Transverse colon (tissue), 4 donors: ENCODE data around the gene EXTL2. TPM values are rescaled to one million over a fixed set of nuclear protein-coding genes. Genes with fewer than 3 reads are reported as not detected.

Source experiments
- DNase-seq: peaks from one replicate; pipeline ENCODE4 v3.0.0-alpha.2; 2019
- H3K27ac ChIP-seq, 4 donors: fragments of 200-600 bp; sonication (generic); 2 replicates each; pipeline ENCODE4 v1.5.1; 2016 to 2018; ENCODE audit warnings: inconsistent platforms in 4 of 4
- H3K27me3 ChIP-seq: fragments of 200-600 bp; sonication (generic); 2 replicates; pipeline ENCODE4 v1.5.1; 2017; ENCODE audit warnings: inconsistent platforms
- H3K36me3 ChIP-seq, 4 donors: fragments of 200-600 bp; sonication (generic); 2 replicates each; pipeline ENCODE4 v1.5.1; 2017 to 2019; ENCODE audit warnings: inconsistent platforms in 4 of 4
- H3K4me1 ChIP-seq, 4 donors: fragments of 200-600 bp; sonication (generic); 2 replicates each; pipeline ENCODE4 v1.5.1; 2017 to 2020; ENCODE audit warnings: inconsistent platforms in 4 of 4
- H3K4me3 ChIP-seq, 4 donors: fragments of 200-600 bp; sonication (generic); 1 replicate in 1 of 4; 2 replicates in 3 of 4; pipeline versions ENCODE4 v1.5.1 to v1.6.1; 2017 to 2019; ENCODE audit warnings: inconsistent platforms in 4 of 4
- H3K9me3 ChIP-seq, 2 donors: fragments of 200-600 bp; sonication (generic); 2 replicates each; pipeline ENCODE4 v1.5.1; 2017 to 2019; ENCODE audit warnings: inconsistent platforms in 2 of 2
- CTCF ChIP-seq, 5 experiments: fragments of 200-600 bp in 3 of 5; fragments of 450-650 bp in 2 of 5; sonication (generic) in 3 of 5; IDR thresholded peaks; 1 replicate in 2 of 5; 2 replicates in 3 of 5; pipeline ENCODE4 v1.5.1; 2016 to 2017; ENCODE audit warnings: antibody characterized with exemption in 5 of 5, inconsistent platforms in 3 of 5, mild to moderate bottlenecking in 2 of 5, moderate library complexity in 1 of 5
- EP300 ChIP-seq: sonication (generic); formaldehyde crosslinking; IDR thresholded peaks from one replicate; pipeline ENCODE4 v1.6.1; 2017; ENCODE audit warnings: antibody characterized with exemption, low read depth
- POLR2A ChIP-seq: fragments of 450-650 bp; IDR thresholded peaks from one replicate; pipeline ENCODE4 v1.6.1; 2016; ENCODE audit warnings: antibody characterized with exemption, mild to moderate bottlenecking, moderate library complexity
- POLR2AphosphoS5 ChIP-seq, 3 donors: sonication (generic); formaldehyde crosslinking; IDR thresholded peaks; one replicate each; pipeline ENCODE4 v1.6.1; 2016; ENCODE audit warnings: antibody characterized with exemption in 3 of 3
- WGBS, 2 donors: methylation state at CpG; one replicate each; pipeline ENCODE4 v1.1.5; 2018; ENCODE audit warnings: low coverage in 1 of 2; 5-methylcytosine and 5-hydroxymethylcytosine counted together
- in situ Hi-C, 4 donors: fragments of 200-750 bp; cut with MboI; loops; one replicate each; pipeline versions ENCODE4 v1.15.0 to v1.15.1; 2017; ENCODE audit warnings: low sequenced_read_pairs in 3 of 4, low pct_ligation_motif_present in 1 of 4, low pct_unique_long_range_greater_than_20kb in 1 of 4
- intact Hi-C: fragments of 100-400 bp; cut with DNase I; formaldehyde crosslinking; loops from one replicate; pipeline ENCODE4 v1.15.1; 2023; ENCODE audit warnings: low total_unique reads
- total RNA-seq, 4 donors: library from RNA; depleted of rRNA; stranded (reverse); fragments of >200 nt; gene quantifications; one replicate each; pipeline ENCODE4 v1.1.0, GENCODE V29; 2016

EXTL2 gene
- total RNA-seq, 4 donors from 2014 or later = 0.37 to 11.1 (median 5.4) TPM

GRCh38 chr1:100868364-100868995 is 26.2 kb downstream of the EXTL2 start:
- no peak overlapping the region for H3K27ac ChIP-seq
- no peaks in the 10 kb centered on the region for H3K9me3 ChIP-seq
- no peak overlapping the region for H3K4me3 ChIP-seq
- 11 to 21% methylated on average over 6 to 7 of the region's 7 CpGs for WGBS, 2 donors
- H3K36me3 ChIP-seq = no peaks in the 10 kb centered on the region
- no peak for DNase-seq
- H3K4me1 ChIP-seq = no peaks in the 10 kb centered on the region
- intact Hi-C loops (loop anchor here (5.0 to 10.0 kb wide), 2 partner anchors 254 to 406 kb away; no protein-coding TSS in a partner anchor), in situ Hi-C loops (loop anchor here (10.0 to 25.0 kb wide), 6 partner anchors 254 to 1064 kb away; no protein-coding TSS in a partner anchor)
- H3K27me3 ChIP-seq = no peaks in the 10 kb centered on the region
- peak; percentile 49 to 62 (median 59) for TF ChIP-seq CTCF (IDR thresholded peaks at IDR 0.05)
- no peak for TF ChIP-seq POLR2A

- Histone ChIP-seq H3K27me3 (no peaks in the 10 kb centered on the region), H3K4me3 (no peak overlapping the region), H3K27ac (no peak overlapping the region), H3K36me3 (no peaks in the 10 kb centered on the region), H3K9me3 (no peaks in the 10 kb centered on the region), H3K4me1 (no peaks in the 10 kb centered on the region)
- TF ChIP-seq EP300 (no peak), POLR2A (no peak), CTCF (IDR thresholded peaks at IDR 0.05) (no peak), POLR2AphosphoS5 (IDR thresholded peaks at IDR 0.05) (no peak)
- in situ Hi-C loops (loop anchor here (10.0 to 25.0 kb wide), 6 partner anchors 252 to 1062 kb away; no protein-coding TSS in a partner anchor), intact Hi-C loops (loop anchor here (5.0 to 10.0 kb wide), 2 partner anchors 252 to 405 kb away; no protein-coding TSS in a partner anchor)
- 61 to 70% methylated on average over 2 of the region's 2 CpGs for WGBS, 2 donors
- DNase-seq = no peak
These were observed 27.8 kb downstream of the EXTL2 start for GRCh38 chr1:100866901-100867206.

GRCh38 chr1:100866041-100866900 is 28.4 kb downstream of the EXTL2 start:
- no peak for DNase-seq
- WGBS, 2 donors = 30 to 33% methylated on average over 5 of the region's 5 CpGs
- TF ChIP-seq POLR2A = no peak
- TF ChIP-seq CTCF (IDR thresholded peaks at IDR 0.05) = peak; percentile 34 to 52 (median 39)
- Histone ChIP-seq H3K9me3 (no peaks in the 10 kb centered on the region), H3K27me3 (no peaks in the 10 kb centered on the region), H3K4me3 (no peak overlapping the region), H3K27ac (no peak overlapping the region), H3K4me1 (no peaks in the 10 kb centered on the region), H3K36me3 (no peaks in the 10 kb centered on the region)
- in situ Hi-C loops = loop anchor here (10.0 to 25.0 kb wide), 6 partner anchors 251 to 1061 kb away; no protein-coding TSS in a partner anchor
- intact Hi-C loops = loop anchor here (5.0 to 10.0 kb wide), 2 partner anchors 251 to 404 kb away; no protein-coding TSS in a partner anchor

- H3K4me1 ChIP-seq = no peaks in the 10 kb centered on the region
- no peaks in the 10 kb centered on the region for H3K9me3 ChIP-seq
- no peak overlapping the region for H3K4me3 ChIP-seq
- 76 to 91% methylated on average over 2 of the region's 2 CpGs for WGBS, 2 donors
- in situ Hi-C loops (loop anchor here (5.0 to 25.0 kb wide), 7 partner anchors 248 to 1058 kb away; no protein-coding TSS in a partner anchor), intact Hi-C loops (loop anchor here (10.0 kb wide), 1 partner anchor 248 kb away; no protein-coding TSS in a partner anchor)
- TF ChIP-seq POLR2A (no peak), CTCF (IDR thresholded peaks at IDR 0.05) (no peak), EP300 (no peak), POLR2AphosphoS5 (IDR thresholded peaks at IDR 0.05) (no peak)
- H3K27ac ChIP-seq = no peak overlapping the region
- H3K27me3 ChIP-seq = no peaks in the 10 kb centered on the region
- H3K36me3 ChIP-seq = no peaks in the 10 kb centered on the region
- DNase-seq = no peak
These were observed 32.1 kb downstream of the EXTL2 start for GRCh38 chr1:100862591-100862990.
